KG1 (cell line): ENCODE measurements around the gene DLK1.

Source experiments
- DNase-seq: peaks from one replicate; lab custom pipeline; 2025; lab: John Stamatoyannopoulos, UW

Gene DLK1

DNA sequence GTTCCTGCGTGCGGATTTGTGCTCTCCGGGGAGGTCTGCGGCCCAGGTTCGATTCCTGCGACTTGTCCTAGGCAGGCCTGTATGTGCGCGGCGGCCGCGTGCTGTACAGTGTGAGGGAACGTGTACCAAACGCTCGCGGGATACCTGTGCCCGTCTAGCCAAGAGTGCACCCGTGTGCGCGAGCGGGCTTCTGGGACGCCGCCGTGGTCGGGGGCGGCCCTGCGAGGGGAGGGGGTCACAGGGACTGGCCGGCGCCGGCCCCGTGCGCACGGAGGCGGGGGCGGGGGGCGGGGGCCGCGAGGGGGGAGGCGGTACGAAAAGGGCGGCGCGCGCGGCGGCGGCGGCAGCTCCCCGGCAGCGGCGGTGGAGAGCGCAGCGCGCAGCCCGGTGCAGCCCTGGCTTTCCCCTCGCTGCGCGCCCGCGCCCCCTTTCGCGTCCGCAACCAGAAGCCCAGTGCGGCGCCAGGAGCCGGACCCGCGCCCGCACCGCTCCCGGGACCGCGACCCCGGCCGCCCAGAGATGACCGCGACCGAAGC lies at the start of gene DLK1:
TSS of gene DLK1 (plus strand) at position 343 of the 536 bp plus-strand sequence. CDS start at position 520, 177 bp downstream.
- no peak for DNase-seq

DNA sequence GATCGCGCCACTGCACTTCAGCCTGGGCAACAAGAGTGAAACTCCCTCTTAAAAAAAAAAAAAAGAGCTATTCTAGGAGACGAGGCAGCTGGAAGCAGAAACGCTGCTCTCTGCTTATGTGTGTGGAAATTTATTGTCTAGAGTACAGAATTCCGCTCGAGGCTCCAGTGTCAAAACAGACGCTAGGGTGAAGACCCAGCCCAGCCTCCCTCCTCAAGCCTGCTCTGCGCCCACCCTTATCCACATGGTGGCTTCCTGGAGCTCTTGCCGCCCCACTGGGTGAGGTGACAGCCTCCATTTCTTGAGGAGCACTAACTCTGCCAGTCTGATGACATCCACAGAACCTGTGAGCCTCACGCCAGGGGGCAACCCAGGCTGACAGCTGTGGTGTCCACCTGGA lies 49.5 kb upstream of the DLK1 start:
- DNase-seq = no peak

DNA sequence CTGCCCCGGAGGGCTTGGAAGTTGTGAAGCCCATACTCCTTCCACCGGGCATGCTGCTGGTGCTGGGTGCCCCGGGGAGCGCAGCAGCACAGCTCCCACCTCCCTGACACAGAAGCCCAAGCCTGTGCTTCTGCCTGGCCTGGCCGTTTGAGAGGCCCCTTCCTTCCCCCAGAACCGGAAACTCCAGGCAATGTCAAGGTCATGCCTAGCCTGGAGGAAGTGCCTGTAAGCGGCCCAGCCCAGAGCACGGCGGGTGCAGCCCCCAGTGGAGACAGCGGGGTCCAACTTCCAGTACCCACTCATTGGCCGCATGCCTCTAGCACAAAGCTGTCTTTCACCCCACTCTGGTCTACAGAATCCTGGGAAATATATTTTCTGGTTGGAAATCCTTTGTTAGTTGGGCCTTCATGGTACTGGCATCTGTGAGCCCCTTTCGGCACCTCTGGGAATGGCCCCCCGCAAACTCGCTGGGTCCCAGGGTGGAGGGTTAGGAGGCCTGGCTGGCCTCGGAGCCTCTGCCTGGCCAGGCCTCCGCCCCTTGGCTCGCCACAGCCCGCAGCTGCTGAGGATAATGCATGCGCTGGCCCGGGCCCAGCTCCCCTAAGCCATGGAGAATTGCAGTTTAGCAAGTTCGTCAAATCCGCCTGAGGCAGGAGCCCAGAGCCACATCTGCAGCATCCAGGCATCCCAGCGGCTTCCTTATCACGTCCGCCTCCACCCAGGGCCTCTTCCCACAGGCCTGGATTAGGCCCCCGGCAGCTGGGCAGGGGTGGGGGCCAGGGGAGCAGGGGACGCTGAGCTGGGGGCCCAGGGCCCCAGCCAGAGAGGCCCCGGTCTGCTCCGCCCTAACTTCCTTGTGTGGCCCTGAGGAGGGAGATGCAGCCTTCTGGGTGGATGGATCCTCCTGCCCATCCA lies 48.9 kb upstream of the DLK1 start:
- DNase-seq = no peak

DNA sequence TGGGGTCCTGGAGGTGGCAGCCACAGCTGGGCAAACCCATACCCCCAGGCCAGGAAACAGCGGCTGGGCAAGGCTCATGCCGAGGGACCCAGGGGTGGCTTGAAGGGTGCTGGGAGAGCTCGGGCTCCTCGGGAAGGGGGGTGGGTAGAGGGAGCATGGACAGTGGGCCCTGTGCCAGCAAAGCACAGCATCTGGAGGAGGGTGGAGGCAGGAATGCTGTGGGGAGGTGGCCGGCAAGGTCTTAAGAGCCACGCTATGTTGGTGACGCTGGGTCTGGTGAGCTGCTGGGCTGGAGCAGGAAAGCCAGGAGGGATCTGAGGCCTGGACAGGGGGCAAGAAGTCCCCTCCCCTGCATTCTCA lies 48.2 kb upstream of the DLK1 start:
- no peak for DNase-seq

DNA sequence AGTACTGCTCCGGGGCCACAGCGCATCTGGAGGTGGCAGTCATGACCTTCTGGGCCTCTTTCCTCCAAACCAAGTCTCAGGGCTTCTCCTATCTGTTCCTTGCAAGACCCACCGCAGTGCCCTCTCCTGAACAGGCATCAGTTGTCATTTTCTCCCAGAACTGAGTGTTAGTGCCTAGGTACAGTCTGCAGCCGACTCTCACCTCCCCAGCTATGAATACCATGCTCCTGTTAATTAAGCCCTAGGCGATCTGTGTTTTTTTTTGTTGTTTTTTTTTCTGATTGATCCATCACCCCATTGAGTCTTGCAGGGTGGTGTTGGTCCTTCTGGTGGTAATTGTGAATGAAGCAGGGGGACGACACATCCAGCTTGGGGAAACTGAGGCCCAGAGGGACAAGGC lies 47.5 kb upstream of the DLK1 start:
- no peak for DNase-seq

DNA sequence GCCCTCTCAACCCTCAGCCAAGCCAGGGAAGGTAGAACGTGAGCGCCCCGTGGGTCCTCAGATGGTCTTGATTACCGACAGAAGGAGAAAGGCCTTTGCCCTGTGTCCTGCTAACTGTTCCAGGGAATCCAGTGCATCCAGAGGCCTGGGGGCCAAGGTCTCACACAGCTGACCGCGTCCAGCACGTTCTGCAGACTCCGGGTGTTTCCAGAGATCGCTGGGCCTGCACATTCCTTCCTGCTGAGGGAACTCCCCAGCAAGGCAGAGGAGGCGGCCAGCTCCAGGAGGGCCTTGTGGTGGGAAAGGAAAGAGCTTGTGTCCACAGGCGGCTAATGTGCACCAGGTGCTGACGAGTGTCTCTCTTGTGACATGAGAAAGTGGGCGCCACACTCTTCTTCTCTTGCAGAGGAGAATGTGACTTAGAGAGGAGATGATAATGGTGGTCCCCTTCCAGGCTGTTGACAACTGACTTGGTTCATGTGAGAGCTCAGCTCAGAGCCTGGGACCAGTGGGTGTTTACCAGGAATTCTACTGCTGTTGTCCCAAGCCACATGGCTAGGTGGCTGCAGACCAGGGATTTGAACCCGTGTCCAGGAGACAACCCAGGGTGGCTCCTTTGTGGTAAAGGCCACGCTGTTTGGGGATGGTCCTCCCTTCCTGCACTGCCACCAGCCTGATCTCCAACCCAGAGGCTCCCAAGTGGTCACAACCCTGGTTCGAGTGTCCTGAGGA lies 46.8 kb upstream of the DLK1 start:
- DNase-seq = no peak

DNA sequence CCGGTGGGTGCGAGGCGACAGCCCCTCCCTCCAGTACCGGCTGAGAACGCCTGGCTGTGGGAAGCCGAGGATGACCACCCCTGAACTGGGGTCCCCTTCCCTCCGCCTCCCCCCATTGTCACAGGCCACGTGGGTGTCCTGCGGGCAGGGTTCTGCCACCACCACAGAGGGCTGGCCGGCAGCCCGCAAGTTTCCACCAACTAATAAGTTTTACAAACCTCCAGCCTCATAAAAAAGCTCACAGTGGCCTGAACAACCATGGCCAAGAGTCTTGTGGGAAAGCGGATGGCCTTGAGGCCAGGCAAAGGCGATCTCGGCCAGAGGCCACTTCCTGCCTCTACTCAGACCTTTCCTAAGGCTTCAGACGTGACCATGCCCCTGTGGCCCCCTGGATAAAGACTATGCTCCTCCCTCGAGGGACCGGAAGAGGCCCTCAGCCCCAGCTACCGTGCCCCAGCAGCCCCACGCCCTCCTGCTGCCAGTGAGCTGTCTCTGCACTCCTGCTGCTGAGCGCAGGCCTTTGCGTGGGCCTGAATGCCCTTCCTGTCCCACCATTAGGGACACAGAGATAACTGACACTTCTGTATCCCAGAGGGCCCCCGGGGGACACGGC lies 46.1 kb upstream of the DLK1 start:
- no peak for DNase-seq

DNA sequence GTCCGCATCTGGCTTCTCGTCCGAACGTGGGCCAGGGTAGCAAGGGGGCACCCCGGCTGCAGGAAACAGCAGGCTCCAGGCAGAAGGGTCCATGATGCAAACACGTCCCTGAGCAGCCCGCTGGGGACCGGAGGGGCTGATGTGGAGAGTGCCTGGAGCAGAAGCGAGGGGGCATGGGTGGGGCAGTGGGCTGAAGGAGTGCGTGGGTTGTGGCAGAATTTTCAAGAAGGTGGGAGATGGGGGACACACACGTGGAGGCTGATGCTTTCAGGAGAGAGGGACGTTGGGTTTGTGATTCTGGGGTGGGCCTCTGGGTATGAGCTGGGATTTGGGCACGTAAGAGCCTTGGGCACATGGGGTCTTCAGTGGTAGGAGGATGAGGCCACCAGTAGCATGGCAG lies 45.6 kb upstream of the DLK1 start:
- DNase-seq = no peak

DNA sequence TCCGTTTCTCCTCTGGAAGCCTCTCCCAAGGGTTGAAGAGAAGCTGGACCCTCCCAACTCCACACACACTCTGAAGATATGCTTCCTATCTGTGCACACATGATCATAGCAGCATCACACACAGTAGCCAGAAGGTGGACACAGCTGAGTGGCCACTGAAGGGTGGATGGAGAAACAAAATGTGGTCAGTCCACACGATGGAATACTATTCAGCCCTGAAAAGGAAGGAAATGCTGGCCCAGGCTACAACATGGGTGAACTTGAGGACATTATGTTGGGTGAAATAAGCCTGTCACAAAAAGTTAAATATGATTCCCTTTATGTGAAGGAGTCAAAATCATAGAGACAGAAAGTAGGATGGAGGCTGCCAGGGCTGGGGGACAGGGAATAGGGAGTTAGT lies 43.9 kb upstream of the DLK1 start:
- DNase-seq = no peak

DNA sequence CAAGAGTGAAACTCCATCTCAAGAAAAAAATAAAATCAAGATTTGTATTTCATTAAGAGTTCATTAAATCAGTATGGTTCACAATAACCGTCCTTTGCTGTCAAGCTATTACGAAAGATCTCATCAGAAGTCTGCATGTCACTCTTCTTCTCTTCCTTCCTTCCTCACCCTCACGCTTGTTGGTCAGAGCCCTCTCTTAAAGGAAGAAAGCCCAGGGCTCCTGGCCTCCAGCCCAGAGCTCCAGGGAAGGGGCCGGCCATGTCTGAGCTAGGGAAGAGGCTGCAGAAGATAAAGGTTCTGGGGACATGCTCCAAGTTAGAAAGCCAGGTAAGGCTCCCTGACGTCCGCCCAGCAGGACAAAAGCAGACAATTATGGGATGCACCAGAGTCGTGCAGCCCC lies 43.1 kb upstream of the DLK1 start:
- no peak for DNase-seq

DNA sequence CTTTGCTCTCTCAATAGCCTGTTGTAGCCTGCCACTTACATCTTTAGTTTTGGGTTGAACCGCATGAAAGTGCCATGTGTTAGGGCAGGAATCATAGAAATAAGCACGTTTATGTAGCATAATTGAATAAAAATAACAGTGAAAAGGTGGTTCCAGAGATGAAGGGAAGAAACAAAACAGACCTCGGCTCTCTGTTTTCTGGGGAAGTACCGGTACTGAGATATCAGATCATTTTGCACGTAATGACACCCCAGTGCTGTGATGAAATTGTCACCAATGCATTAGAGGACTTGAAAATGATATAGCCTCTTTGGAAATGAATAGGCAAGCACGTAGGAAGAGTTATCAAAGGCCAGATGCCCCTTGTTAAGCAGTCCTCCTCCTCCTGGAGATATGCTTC lies 42.5 kb upstream of the DLK1 start:
- DNase-seq = no peak

DNA sequence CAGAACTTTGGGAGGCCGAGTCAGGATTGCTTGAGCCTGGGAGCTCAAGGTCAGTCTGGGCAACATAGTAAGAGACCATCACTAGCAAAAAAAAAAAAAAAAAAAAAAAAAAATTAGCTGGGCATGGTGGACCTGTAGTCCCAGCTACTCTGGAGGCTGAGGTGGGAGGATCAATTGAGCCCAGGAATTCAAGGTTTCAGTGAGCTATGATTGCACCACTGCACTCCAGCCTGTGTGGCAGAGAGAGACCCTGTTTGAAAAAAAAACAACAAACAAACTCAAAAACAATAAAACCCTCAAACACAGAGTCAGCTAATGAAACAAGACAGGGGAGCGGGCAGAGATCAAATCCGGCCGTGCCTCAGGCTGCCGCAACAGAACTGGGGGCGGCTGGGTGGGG lies 41.7 kb upstream of the DLK1 start:
- DNase-seq = no peak

DNA sequence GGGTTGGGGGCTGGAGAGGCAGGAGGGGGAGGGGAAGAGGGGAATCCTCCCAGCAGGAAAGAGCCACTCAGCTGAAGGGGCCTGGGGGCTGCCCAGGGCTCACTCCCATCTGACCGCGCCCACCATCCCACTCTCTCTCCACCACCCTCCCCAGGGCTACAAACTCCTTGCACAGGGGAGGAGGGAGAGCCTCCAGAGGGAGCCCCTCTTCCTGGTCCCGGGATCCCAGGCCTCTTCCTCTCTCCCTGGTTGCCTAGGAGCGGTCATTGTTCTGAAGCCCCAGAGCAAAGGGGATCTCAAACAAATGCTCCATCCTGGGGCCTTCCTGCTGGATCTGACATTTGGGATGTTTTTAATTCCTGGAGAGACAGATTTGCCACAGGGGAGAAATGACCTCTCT lies 39.8 kb upstream of the DLK1 start:
- DNase-seq = no peak

DNA sequence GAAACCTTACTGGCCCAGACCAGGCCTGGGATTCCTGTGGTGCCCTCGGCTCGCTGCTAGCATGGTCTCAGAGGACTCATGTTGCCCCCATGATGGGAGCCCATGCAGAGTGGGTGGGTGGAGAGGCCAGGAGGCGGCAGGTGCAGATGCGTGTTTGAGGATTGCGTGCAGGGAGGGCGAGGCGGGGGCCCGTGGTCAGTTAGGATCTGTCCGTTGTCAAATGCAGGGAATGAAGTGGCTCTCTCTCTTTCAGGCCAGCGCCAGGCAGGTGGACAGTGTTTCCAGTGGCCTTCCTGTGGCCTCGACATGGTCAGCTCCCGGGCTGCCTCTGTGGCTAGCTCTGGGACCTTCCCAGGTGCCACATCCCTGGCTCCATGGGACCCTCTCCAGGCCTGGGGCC lies 39.3 kb upstream of the DLK1 start:
- DNase-seq = no peak

DNA sequence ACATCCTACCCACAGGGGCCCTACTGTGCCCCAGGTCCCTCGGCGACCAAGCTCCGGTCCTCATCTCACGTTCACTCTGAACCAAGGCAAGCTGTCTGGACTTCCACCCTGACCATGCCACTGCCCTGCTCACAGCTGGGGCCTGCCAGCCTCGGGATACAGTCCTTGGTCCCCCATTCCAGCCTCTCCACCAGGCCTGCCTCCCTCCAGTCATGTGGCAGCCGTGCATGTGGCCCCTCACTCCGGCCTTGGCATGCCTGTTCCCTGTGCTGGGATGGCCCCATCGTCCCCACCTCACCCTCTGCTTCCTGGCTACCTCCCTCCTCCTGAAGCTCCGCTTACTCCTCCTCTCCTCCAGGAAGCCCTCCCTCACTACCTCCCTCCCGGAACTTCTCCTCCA lies 38.6 kb upstream of the DLK1 start:
- no peak for DNase-seq

DNA sequence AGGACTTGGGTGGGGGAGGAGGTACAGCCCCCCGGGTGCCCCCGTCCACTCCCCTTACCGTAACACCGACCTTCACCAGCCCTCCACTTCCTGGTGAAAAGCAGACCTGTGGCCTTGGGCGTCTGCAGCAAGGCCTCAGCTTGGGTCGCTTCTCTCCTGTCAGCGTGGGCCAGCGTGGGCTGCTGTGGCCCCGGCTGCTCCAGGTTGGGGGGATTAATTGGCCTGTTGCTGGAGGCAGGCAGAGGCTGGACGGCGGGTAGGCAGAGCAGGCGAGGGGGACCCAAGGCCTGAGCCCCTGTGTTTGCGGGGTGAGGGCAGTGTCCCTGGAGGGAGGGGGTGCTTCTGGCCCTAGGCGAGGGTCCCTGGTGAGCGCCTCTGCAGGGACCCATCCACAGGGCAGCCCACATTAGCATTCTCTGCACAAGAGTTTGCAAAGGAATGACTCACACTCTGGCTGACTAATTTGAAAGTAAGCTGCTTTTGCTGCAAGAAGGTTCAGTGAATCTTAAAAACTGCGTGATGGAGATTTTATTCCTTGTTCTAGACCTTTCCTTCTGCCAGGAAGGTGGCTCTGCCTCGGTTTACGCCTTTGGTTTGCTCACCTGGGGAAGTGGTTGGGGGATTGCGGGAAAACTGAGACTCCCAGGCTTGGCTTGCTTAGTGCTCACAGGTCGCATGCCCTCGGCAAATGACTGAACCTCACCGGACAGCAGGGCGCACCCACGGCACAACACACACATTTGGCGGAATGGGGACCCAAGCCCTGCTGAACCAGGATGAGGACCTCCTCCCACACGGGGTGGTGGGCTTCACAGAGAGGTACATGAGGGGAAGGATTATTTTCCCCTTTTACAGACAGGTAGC lies 37.9 kb upstream of the DLK1 start:
- no peak for DNase-seq

DNA sequence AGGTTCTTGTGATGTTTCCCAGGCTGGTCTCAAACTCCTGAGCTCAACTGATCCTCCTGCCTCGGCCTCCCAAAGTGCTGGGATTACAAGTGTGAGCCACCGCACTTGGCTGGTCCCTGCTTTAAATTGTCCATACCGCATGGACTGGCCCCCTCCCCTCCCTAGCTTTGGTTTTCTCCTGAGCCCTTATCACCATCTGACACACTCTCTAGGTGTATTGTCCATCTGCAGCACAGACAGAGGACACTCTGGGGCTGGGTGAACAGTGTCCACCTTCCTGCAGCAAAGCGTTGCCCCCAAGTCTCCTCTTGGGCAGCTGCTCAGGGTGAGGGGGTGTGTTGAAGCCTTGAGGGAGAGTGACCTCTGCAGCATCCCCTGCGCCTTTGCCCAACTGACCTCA lies 36.0 kb upstream of the DLK1 start:
- no peak for DNase-seq

DNA sequence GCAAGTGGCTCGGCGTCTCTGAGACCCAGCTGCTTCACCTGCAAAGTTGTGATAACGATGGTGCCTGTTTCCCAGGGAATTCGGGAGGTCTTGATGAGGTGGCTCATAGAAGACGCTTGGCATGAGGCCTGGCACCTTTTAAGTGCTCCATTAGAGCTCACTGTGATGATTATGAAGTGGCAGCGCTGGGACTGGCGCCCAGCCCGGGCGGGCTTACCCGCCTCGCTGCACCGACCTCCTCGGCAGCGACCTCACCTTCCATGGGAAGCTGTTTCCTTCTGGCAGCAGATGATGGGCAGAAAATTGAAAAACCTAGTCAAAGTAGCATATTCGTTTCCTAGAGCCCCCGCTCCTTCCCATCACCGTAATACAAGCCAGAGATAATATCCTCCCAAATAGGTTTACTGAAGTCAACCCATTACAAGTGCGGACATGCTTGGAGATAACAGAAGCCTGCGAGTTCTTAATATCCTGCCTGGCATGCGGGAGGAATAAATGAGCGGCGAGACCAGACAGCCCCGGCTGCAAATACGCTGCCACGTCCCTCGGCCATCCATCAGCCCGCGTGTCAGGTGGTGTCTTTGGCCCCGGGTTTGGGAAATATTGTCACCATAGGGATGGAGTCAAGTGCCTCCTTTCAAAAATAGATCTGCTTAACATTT lies 35.2 kb upstream of the DLK1 start:
- DNase-seq = no peak

DNA sequence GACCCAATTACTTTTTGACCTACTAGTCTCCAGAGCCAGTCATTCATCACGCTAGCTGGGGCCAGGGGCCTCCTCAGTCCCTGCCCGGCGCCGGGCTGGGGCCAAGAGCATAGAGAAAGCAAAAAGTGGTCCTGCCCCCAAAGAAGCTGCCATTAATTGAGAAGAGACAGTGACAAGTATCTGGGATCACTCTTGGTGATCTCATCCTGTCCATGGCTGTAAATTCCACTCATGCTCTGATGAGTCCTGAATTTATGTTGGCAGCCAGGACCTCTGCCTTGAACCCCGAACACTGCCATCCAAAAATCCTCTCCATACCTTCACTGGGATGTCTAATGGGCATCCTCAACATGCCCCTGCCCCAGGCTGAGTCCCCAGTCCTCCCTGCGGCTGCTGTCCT lies 34.4 kb upstream of the DLK1 start:
- DNase-seq = no peak

DNA sequence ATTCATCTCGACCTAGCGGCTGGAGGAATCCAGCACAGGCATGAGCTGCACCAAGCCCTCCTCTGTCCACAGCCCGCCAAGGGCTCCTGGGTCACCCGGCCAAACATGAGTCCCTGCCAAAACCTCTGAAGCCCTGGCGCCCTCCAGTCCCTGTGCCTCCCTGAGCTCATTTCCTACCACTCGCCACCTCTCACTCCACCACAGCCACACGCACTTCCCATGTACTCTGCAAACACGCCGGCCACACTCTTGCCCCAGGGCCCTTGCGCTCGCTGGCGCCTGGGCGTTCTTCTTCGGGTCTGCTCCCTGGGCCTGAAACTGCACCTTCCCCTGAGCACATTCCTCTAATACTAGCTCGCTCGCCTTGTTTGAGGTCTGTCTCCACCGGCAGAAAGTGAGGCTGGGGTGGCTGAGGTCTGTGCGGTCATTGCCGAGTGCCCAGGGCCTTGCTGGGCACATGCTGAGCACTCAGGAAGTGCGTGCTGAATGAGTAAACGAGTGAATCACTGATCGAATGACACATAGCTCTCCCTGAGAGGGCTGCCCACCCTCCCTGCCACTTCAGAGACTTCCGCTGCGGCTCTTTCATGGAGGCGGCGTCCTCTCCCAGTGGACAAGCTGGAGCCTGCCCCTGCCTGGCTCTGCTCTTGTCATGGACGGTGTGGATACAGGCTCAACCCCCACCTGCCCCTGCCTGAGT lies 33.7 kb upstream of the DLK1 start:
- no peak for DNase-seq
